Effector memory CD4-positive, alpha-beta T cell (primary cell): ENCODE data around the gene CNP.

ENCODE experiments used
- DNase-seq, 3 donors: peaks; one replicate each; pipeline ENCODE4 v3.0.0-alpha.2; 2020
- H3K27ac ChIP-seq: 2 replicates; pipeline ENCODE4 v1.7.0; 2013; ENCODE audit warnings: mild to moderate bottlenecking, low read length, moderate library complexity; ENCODE audit not compliant: insufficient read depth, poor library complexity, severe bottlenecking
- H3K27me3 ChIP-seq: replicated peaks from 2 replicates; pipeline ENCODE4 v1.7.0; 2013; ENCODE audit warnings: mild to moderate bottlenecking, low read length; ENCODE audit not compliant: insufficient read depth, control insufficient read depth, poor library complexity, severe bottlenecking
- H3K36me3 ChIP-seq: 2 replicates; pipeline ENCODE4 v1.7.0; 2013; ENCODE audit warnings: mild to moderate bottlenecking, low read length, moderate library complexity; ENCODE audit not compliant: control insufficient read depth, insufficient read depth
- H3K4me1 ChIP-seq: 2 replicates; pipeline ENCODE4 v1.7.0; 2013; ENCODE audit warnings: low read length, mild to moderate bottlenecking; ENCODE audit not compliant: control insufficient read depth, insufficient read depth, poor library complexity, severe bottlenecking
- H3K4me3 ChIP-seq: 2 replicates; pipeline ENCODE4 v1.7.0; 2013; ENCODE audit warnings: low read length, low read depth, mild to moderate bottlenecking; ENCODE audit not compliant: insufficient read depth, poor library complexity, severe bottlenecking
- H3K9me3 ChIP-seq: 2 replicates; pipeline ENCODE4 v1.7.0; 2013; ENCODE audit warnings: mild to moderate bottlenecking, low read length, moderate library complexity; ENCODE audit not compliant: control insufficient read depth

CNP gene

DNA sequence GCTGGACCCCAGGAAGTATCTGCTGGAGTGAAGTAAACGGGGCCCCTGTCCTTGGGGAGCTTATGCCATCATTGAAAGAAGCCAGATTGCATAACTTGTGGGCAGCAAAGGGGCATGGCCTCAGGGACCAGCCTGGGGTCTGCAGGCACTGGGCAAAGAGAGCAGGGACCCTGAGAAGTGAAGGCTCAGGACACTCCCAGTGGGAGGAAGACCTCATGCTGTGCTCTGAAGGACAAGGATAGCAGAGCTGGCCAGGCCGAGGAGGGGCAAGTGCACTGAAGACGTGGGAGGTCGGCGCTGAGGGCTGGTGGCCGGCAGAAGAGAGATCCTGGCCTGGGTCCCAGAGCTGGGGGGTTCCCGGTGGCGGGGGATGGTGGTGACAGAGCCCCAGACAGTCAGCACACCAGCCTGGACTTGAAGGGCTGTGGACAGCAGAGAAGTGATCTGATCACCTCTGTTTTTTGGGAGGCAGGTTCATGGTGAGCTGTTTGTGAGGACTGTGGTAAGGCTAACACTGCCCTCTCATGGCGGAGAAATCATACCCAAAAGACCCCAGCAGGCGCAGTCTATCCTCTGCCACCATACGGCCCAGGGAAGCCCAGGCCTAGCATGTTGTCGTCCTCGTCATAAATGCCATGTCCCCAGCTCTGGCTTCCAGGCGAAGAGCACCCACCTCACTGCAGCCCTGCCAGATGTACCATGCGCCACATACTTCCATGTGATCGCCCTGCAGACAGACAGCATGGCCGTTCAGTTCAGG, 7.1 kb upstream of the CNP start:
- no peak for DNase-seq

GRCh38 chr17:41962111-41962510, 4.5 kb upstream of the CNP start:
- no peaks in the 10 kb centered on the region for H3K9me3 ChIP-seq
- no peak for DNase-seq
- no peak overlapping the region for H3K27ac ChIP-seq
- H3K4me3 ChIP-seq = no peak overlapping the region
- H3K36me3 ChIP-seq = no peaks in the 10 kb centered on the region
- peaks cover 7% of the 10 kb centered on the region for H3K4me1 ChIP-seq
- H3K27me3 ChIP-seq = no peaks in the 10 kb centered on the region

More for the DNA sequence above, 7.1 kb upstream of the CNP start:
- no peak overlapping the region for H3K4me3 ChIP-seq
- no peaks in the 10 kb centered on the region for H3K9me3 ChIP-seq
- H3K27me3 ChIP-seq = no peaks in the 10 kb centered on the region
- no peaks in the 10 kb centered on the region for H3K36me3 ChIP-seq
- H3K4me1 ChIP-seq = no peaks in the 10 kb centered on the region
- H3K27ac ChIP-seq = no peak overlapping the region

GRCh38 chr17:41962768-41963434, 3.7 kb upstream of the CNP start:
- H3K9me3 ChIP-seq = no peaks in the 10 kb centered on the region
- no peaks in the 10 kb centered on the region for H3K27me3 ChIP-seq
- no peak overlapping the region for H3K4me3 ChIP-seq
- H3K4me1 ChIP-seq = peaks cover 14% of the 10 kb centered on the region
- no peaks in the 10 kb centered on the region for H3K36me3 ChIP-seq
- DNase-seq = peak; percentile 17 to 50 (median 40)
- no peak overlapping the region for H3K27ac ChIP-seq

GRCh38 chr17:41965694-41966462, 717 bp upstream of the CNP start:
- Histone ChIP-seq H3K4me3 (peak overlapping the region; percentile 85), H3K36me3 (peaks cover 4% of the 10 kb centered on the region), H3K27ac (peak overlapping the region; percentile 73), H3K4me1 (peaks cover 21% of the 10 kb centered on the region), H3K27me3 (no peaks in the 10 kb centered on the region), H3K9me3 (no peaks in the 10 kb centered on the region)
- peak; percentile 50 to 64 (median 52) for DNase-seq

GRCh38 chr17:41967141-41967920, 736 bp downstream of the CNP start:
- DNase-seq = peak in 1 of 3 donors; percentile 9
- H3K36me3 ChIP-seq = peaks cover 13% of the 10 kb centered on the region
- peak overlapping the region; percentile 85 for H3K4me3 ChIP-seq

GRCh38 chr17:41967921-41968578, 1.5 kb downstream of the CNP start:
- H3K4me1 ChIP-seq = peaks cover 22% of the 10 kb centered on the region
- H3K27ac ChIP-seq = no peak overlapping the region
- DNase-seq = no peak
- peaks cover 20% of the 10 kb centered on the region for H3K36me3 ChIP-seq
- no peaks in the 10 kb centered on the region for H3K27me3 ChIP-seq
- no peaks in the 10 kb centered on the region for H3K9me3 ChIP-seq
- H3K4me3 ChIP-seq = no peak overlapping the region

More at GRCh38 chr17:41967141-41967920, 736 bp downstream of the CNP start:
- Histone ChIP-seq H3K4me1 (peaks cover 22% of the 10 kb centered on the region), H3K27me3 (no peaks in the 10 kb centered on the region), H3K27ac (peak overlapping the region; percentile 75), H3K9me3 (no peaks in the 10 kb centered on the region)

- Histone ChIP-seq H3K27ac (no peak overlapping the region), H3K36me3 (peaks cover 26% of the 10 kb centered on the region), H3K4me3 (no peak overlapping the region), H3K27me3 (no peaks in the 10 kb centered on the region), H3K4me1 (peaks cover 22% of the 10 kb centered on the region), H3K9me3 (no peaks in the 10 kb centered on the region)
- DNase-seq = no peak
These were observed 2.1 kb downstream of the CNP start for GRCh38 chr17:41968676-41969075.

DNA sequence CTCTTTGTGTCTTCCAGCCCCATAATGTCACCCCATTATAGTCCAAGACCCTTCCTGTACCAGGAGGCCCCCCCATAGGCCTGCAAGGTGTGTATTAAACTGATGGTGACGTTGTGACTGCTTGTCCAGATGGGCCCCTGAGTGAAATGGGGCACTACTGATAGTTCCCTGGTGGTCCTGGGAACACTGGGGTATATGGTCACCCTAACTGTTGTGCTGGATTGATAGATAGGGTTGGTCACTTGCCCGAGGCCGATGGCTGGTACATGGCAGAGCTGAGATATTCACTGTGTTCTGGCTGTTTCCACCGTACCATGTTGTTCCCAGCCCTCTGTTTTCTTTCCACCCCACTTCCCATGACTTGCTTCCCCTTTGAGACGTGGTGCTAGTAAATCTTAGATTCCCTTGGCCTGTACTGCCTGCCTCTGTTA, 4.3 kb downstream of the CNP start:
- peaks cover 17% of the 10 kb centered on the region for H3K4me1 ChIP-seq

More for the DNA sequence above, 4.3 kb downstream of the CNP start:
- no peak overlapping the region for H3K27ac ChIP-seq
- DNase-seq = no peak
- no peaks in the 10 kb centered on the region for H3K27me3 ChIP-seq
- H3K4me3 ChIP-seq = no peak overlapping the region
- H3K9me3 ChIP-seq = no peaks in the 10 kb centered on the region
- peaks cover 48% of the 10 kb centered on the region for H3K36me3 ChIP-seq
